Measurements from ENCODE around the gene RASGRP3. TPM values are rescaled to one million over a fixed set of nuclear protein-coding genes. Genes with fewer than 3 reads are reported as not detected.
"Not testable (repeated sequence)": the region's sequence is repeated elsewhere in the genome, so short reads cannot be mapped to it uniquely, and the experiment has no call there.

Gene RASGRP3
- total RNA-seq, 1 donor from 2014 or later, result 0.94 TPM

DNA sequence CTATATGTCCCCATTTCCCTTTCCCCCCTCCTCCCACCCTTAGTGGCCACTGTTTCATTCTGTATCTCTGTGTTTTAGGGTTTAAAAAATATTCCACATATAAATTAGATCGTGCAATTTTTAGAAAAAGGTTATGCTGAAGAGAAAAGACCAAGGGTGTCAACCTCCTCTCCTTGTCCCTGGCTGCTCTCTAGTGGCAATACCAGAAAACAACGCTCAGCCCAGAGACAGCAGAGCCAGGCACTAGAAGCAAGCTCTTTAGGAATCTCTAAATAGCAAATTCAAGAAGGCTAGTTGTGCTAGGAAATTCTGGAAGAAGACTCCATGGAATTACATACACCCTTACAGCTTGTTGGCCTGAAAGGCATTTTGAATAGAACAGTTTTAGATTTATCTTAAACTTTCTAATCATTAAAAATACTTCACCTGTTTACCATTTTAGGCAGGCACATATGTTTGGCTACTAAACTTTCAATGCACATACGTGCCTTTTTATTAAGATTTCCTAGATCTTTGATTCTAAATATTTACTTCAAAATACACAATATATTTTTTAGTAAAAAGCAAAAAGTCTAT lies 35.1 kb upstream of the RASGRP3 start:
- TF ChIP-seq, protein P1, sequence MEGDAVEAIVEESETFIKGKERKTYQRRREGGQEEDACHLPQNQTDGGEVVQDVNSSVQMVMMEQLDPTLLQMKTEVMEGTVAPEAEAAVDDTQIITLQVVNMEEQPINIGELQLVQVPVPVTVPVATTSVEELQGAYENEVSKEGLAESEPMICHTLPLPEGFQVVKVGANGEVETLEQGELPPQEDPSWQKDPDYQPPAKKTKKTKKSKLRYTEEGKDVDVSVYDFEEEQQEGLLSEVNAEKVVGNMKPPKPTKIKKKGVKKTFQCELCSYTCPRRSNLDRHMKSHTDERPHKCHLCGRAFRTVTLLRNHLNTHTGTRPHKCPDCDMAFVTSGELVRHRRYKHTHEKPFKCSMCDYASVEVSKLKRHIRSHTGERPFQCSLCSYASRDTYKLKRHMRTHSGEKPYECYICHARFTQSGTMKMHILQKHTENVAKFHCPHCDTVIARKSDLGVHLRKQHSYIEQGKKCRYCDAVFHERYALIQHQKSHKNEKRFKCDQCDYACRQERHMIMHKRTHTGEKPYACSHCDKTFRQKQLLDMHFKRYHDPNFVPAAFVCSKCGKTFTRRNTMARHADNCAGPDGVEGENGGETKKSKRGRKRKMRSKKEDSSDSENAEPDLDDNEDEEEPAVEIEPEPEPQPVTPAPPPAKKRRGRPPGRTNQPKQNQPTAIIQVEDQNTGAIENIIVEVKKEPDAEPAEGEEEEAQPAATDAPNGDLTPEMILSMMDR (conservative IDR thresholded peaks at IDR 0.05), result peak; percentile 76
- Mint-ChIP-seq H3K9me3 (no peaks in the 10 kb centered on the region), H3K27ac (no peak overlapping the region), H3K27me3 (peaks cover 6% of the 10 kb centered on the region), H3K36me3 (no peaks in the 10 kb centered on the region), H3K4me3 (no peak overlapping the region), H3K4me1 (ENCODE audit: unreplicated experiment) (no peaks in the 10 kb centered on the region)
- DNase-seq (ENCODE audit: extremely low spot score, unreplicated experiment), result no peak

DNA sequence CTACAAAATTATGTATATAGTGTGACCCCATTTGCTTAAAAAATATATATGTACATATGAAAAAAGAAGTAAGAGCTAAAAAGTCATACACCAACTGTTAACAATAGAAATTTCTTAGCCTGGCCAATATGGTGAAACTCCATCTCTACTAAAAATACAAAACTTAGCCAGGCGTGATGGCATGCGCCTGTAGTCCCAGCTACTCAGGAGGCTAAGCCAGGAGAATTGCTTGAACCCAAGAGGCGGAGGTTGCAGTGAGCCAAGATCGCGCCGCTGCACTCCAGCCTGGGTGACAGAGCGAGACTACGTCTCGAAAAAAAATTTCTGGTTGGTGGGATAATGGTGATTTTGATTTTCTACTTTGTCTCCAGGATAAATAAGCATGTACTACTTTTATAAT lies 34.4 kb upstream of the RASGRP3 start:
- not testable (repeated sequence) for H3K27ac Mint-ChIP-seq; H3K4me1 Mint-ChIP-seq (ENCODE audit: unreplicated experiment); DNase-seq (ENCODE audit: extremely low spot score, unreplicated experiment); H3K36me3 Mint-ChIP-seq; H3K9me3 Mint-ChIP-seq; H3K4me3 Mint-ChIP-seq; H3K27me3 Mint-ChIP-seq

DNA sequence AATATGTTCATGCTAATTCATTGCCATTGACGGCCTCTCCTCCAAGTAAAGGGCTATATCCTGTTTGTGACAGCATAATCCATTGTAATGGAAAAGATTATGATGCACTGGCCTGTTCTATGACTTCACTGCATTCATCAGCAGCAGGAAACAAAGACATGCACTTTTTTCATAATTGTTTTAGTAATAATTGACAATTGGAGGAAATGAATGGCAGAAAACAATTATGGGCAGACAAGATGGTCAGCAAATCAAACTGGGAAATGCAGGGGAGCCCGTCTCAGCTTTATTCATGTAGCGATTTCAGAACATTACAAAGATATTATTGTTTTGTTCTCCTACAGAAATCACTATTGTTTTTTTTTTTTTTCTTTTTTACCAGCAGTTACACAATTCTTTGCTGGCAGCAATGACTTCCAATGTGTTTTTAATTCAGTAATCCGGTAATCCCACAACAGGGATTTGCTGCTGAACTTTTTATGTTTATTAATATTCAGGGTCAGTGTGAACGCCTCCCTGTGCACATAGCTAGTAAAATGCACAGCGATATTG lies 33.8 kb upstream of the RASGRP3 start:
- no peak overlapping the region for H3K27ac Mint-ChIP-seq

DNA sequence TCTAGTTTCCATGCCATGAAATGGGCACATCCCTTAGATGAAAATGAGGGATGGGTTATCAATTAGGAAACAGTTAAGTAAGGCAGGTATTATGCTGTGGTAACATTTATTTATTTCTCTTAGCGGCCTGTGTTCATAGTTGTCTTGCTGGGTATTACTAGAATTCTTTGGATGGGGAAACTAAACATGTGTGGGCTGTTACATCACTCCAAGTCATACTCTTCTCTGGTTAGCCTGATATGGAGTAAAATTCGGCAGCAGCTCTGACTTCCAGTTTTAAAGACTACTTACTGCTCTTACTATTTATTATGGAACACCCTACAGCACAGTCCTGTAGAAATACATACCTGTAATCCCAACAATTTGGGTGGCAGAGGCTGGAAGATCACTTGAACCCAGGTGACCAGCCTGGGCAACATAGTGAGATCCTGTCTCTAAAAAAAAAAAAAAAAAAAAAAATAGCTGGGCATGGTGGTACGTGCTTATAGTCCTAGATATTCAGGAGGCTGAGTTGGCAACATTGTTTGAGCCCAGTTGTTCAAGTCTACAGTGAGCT lies 33.1 kb upstream of the RASGRP3 start:
- no peak overlapping the region for H3K27ac Mint-ChIP-seq
- TF ChIP-seq, protein P1 (conservative IDR thresholded peaks at IDR 0.05), result no peak
- peaks cover 6% of the 10 kb centered on the region for H3K27me3 Mint-ChIP-seq
- no peak for DNase-seq (ENCODE audit: extremely low spot score, unreplicated experiment)
- no peak overlapping the region for H3K4me3 Mint-ChIP-seq
- no peaks in the 10 kb centered on the region for H3K36me3 Mint-ChIP-seq
- no peaks in the 10 kb centered on the region for H3K4me1 Mint-ChIP-seq (ENCODE audit: unreplicated experiment)
- H3K9me3 Mint-ChIP-seq, result no peaks in the 10 kb centered on the region

More for the DNA sequence above, 33.8 kb upstream of the RASGRP3 start:
- TF ChIP-seq, protein P1 (conservative IDR thresholded peaks at IDR 0.05), result no peak
- Mint-ChIP-seq H3K4me3 (no peak overlapping the region), H3K9me3 (no peaks in the 10 kb centered on the region), H3K4me1 (ENCODE audit: unreplicated experiment) (no peaks in the 10 kb centered on the region), H3K36me3 (no peaks in the 10 kb centered on the region), H3K27me3 (peaks cover 6% of the 10 kb centered on the region)
- no peak for DNase-seq (ENCODE audit: extremely low spot score, unreplicated experiment)

DNA sequence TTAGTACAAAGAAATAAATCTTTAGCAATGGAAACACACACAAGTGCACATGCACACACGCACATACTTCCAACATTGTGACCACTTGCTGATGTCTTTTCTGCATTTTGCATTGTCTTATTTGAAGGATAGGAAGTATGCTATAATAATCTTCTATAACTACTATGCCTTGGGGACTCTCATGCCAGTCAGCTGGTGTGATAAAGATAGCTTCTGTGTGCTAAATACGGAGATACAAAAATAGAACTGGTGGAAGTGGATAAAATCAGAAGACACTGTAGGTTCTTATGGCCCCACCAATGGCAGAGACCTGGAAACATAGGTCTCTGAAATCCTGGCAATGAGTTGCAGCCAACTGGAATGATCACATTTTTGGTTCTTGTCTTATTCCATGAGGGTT lies 31.5 kb upstream of the RASGRP3 start:
- TF ChIP-seq, protein P1 (conservative IDR thresholded peaks at IDR 0.05), result no peak
- H3K27ac Mint-ChIP-seq, result no peak overlapping the region
- H3K27me3 Mint-ChIP-seq, result peaks cover under 1% of the 10 kb centered on the region

DNA sequence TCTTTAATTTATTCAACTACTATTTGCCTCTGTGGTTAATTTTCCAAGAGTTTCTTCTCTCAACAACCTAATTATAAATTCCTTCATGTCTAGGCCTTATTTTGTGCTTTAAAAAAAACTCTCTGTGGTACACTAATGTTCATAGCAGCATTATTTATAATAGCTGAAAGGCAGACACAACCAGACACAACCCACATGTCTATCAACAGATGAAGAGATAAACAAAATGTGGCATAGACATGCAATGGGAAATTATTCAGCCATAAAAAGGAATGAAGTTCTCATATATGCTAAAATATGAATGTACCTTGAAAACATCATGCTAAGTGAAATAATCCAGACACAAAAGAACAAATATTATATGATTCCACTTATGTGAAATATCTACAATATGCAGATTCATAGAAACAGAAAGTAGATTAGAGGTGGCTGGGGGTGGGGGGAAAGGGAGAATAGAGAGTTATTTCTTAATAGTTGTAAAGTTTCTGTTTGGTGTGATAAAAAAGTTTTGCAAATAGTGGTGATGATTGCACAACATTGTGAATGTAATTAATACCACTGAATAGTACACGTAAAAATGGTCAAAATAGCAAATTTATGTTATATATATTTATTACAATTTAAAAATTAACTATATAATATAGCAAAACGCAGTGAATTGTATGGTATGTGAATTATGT lies 28.1 kb upstream of the RASGRP3 start:
- Mint-ChIP-seq H3K9me3 (peaks cover 4% of the 10 kb centered on the region), H3K27me3 (no peaks in the 10 kb centered on the region), H3K4me1 (ENCODE audit: unreplicated experiment) (no peaks in the 10 kb centered on the region), H3K27ac (no peak overlapping the region), H3K36me3 (no peaks in the 10 kb centered on the region), H3K4me3 (no peak overlapping the region)
- TF ChIP-seq, protein P1 (conservative IDR thresholded peaks at IDR 0.05), result no peak
- DNase-seq (ENCODE audit: extremely low spot score, unreplicated experiment), result no peak

More for the DNA sequence above, 31.5 kb upstream of the RASGRP3 start:
- Mint-ChIP-seq H3K4me1 (ENCODE audit: unreplicated experiment) (no peaks in the 10 kb centered on the region), H3K36me3 (no peaks in the 10 kb centered on the region), H3K4me3 (no peak overlapping the region), H3K9me3 (no peaks in the 10 kb centered on the region)
- DNase-seq (ENCODE audit: extremely low spot score, unreplicated experiment), result no peak
